Right ventricle myocardium superior (tissue), 1 donor: ENCODE measurements around the gene MRM1. TPM values are rescaled to one million over a fixed set of nuclear protein-coding genes. Genes with fewer than 3 reads are reported as not detected.

ENCODE experiments used
- ATAC-seq: fragments of 200-7000 bp; cut with Tn5 transposase; one replicate; pipeline ENCODE4 v1.9.1; 2020; ENCODE audit warnings: mild to moderate bottlenecking; ENCODE audit not compliant: poor library complexity
- DNase-seq: peaks from one replicate; pipeline ENCODE4 v3.0.0-alpha.2; 2020
- intact Hi-C: fragments of 100-400 bp; cut with DNase I; formaldehyde crosslinking; loops from one replicate; pipeline ENCODE4 v1.11.2; 2022
- total RNA-seq: library from RNA; stranded (reverse); fragmentation: NEBNext Ultra II Directional; extraction: Animal tissue kit (Norgen Biotek cat#: 25700); gene quantifications from one replicate; pipeline ENCODE4 v1.2.1, GENCODE V29; 2021
- donor health status: DM: no; HTN: yes; CAD: no; lungs with severe emphysema.

The MRM1 gene
- total RNA-seq, 1 donor from 2014 or later, result 8.3 TPM

DNA sequence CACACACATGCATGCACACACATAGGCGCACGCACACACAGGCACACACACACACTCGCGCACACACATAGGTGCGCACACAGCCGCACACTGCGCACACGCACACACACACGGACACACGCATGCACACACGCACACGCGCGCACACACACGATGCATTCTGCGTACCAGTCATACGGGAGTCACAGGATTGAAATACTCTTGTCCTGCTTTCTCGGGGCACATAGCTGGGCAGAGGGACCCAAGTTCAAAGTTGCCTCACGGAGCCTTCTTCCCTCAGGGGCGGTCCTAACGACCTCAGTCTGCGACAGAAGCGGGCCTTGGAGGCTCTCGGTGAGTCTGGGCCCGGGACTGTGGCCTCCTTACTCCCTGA lies 56.0 kb downstream of the MRM1 start:
- intact Hi-C loops, result no loop called here
- ATAC-seq (no peak), DNase-seq (no peak)

- intact Hi-C loops, result no loop called here
- ATAC-seq, result peak; percentile 25
These were observed 56.5 kb downstream of the MRM1 start for GRCh38 chr17:36657763-36658490.

More at GRCh38 chr17:36657763-36658490, 56.5 kb downstream of the MRM1 start:
- DNase-seq, result peak; percentile 47

Other genes with a start within 250 kb of the MRM1 start
- gene TBC1D3H, start 213.1 kb upstream of the MRM1 start, total RNA-seq, result not detected
- 20.0 TPM for gene ZNHIT3, start 114.9 kb upstream of the MRM1 start, total RNA-seq
- gene MYO19, start 66.7 kb upstream of the MRM1 start, total RNA-seq, result 12.7 TPM
- gene PIGW, start 66.6 kb upstream of the MRM1 start, total RNA-seq, result 3.6 TPM
- 36.6 TPM for gene GGNBP2, start 56.7 kb upstream of the MRM1 start, total RNA-seq
- 13.9 TPM for gene DHRS11, start 9.7 kb upstream of the MRM1 start, total RNA-seq